GM10248 (cell line): Measurements from ENCODE around the gene FOXI2.
A peak's percentile ranks its signal among the peaks of the same experiment; 100 is the strongest.

Experiments
- CTCF ChIA-PET: fragments of 300-600 bp; sonication (Branson Sonifier 250); formaldehyde crosslinking; extraction: SDS; loops from one replicate; lab custom pipeline; 2021; ENCODE audit warnings: antibody characterized with exemption; lab: Yijun Ruan, JAX
- POLR2A ChIA-PET: fragments of 350-650 bp; sonication (Branson Sonifier 250); formaldehyde crosslinking; extraction: SDS; loops from one replicate; lab custom pipeline; 2020; ENCODE audit warnings: antibody characterized with exemption; lab: Yijun Ruan, JAX
- DNase-seq: peaks from one replicate; pipeline ENCODE4 v3.0.0; 2012; ENCODE audit errors: extremely low spot score
- CTCF ChIP-seq: IDR thresholded peaks from 2 replicates; pipeline ENCODE4 v1.5.1; 2012; ENCODE audit warnings: mild to moderate bottlenecking, low read depth; ENCODE audit errors: extremely low read depth, missing control alignments, control extremely low read depth

Gene FOXI2

GRCh38 chr10:127699311-127699710 is 37.7 kb upstream of the FOXI2 start:
- ChIA-PET CTCF (no interaction called here), POLR2A (no interaction called here)
- no peak for DNase-seq
- no peak for TF ChIP-seq CTCF

- ChIA-PET POLR2A (no interaction called here), CTCF (no interaction called here)
- TF ChIP-seq CTCF: no peak
- no peak for DNase-seq
These were observed 34.7 kb upstream of the FOXI2 start for GRCh38 chr10:127702271-127702670.

GRCh38 chr10:127715249-127715648 is 21.7 kb upstream of the FOXI2 start:
- TF ChIP-seq CTCF: no peak
- POLR2A ChIA-PET: interaction anchor here (0.6 kb wide), 1 partner anchor 289 kb away, joined by 4 read pairs; no protein-coding TSS in a partner anchor
- CTCF ChIA-PET: interaction anchor here (0.9 to 1.8 kb wide), 9 partner anchors 26 to 355 kb away, joined by 3 to 13 read pairs (median 4); no protein-coding TSS in a partner anchor
- no peak for DNase-seq

- TF ChIP-seq CTCF: peak; percentile 51
- ChIA-PET CTCF (interaction anchor here (0.9 to 1.8 kb wide), 9 partner anchors 25 to 354 kb away, joined by 3 to 13 read pairs (median 4); no protein-coding TSS in a partner anchor), POLR2A (no interaction called here)
- peak; percentile 29 for DNase-seq
These were observed 21.1 kb upstream of the FOXI2 start for GRCh38 chr10:127715782-127716378.

- CTCF ChIA-PET: no interaction called here
- TF ChIP-seq CTCF: no peak
- POLR2A ChIA-PET: no interaction called here
- DNase-seq: no peak
These were observed 16.8 kb upstream of the FOXI2 start for GRCh38 chr10:127720142-127720541.

- ChIA-PET CTCF (no interaction called here), POLR2A (no interaction called here)
- DNase-seq: no peak
- TF ChIP-seq CTCF: no peak
These were observed 16.1 kb upstream of the FOXI2 start for GRCh38 chr10:127720903-127721302.
